ENCODE results near the gene GNA12. TPM values are rescaled to one million over a fixed set of nuclear protein-coding genes. Genes with fewer than 3 reads are reported as not detected.

The GNA12 gene
- total and polyA plus RNA-seq, 9 of the 15 experiments (the other 6 are each of a cell fraction or from before 2014, with no cell fraction given), result 0.65 to 32.7 (median 9.6) TPM

- TF ChIP-seq PHTF2 (CRISPR knock-in tag; IDR thresholded peaks at IDR 0.05) (no peak), SPI1 (IDR thresholded peaks at IDR 0.05; ENCODE audit: borderline replicate concordance, low read depth, low read length) (no peak), ZBTB34 (CRISPR knock-in tag; IDR thresholded peaks at IDR 0.05) (no peak), MEF2D (tag; conservative IDR thresholded peaks at IDR 0.05; ENCODE audit: low read depth) (peak; percentile 84), MEIS2 (IDR thresholded peaks at IDR 0.05; ENCODE audit: partially characterized antibody) (no peak), ZNF57 (CRISPR knock-in tag; IDR thresholded peaks at IDR 0.05) (no peak), JUNB (CRISPR knock-in tag; conservative IDR thresholded peaks at IDR 0.05) (no peak), ZNF436 (CRISPR knock-in tag; IDR thresholded peaks at IDR 0.05) (no peak), HCFC1 (IDR thresholded peaks at IDR 0.05; ENCODE audit: low read depth, low read length) (no peak), ARID2 (IDR thresholded peaks at IDR 0.05) (no peak), NFE2L1 (tag; IDR thresholded peaks at IDR 0.05; ENCODE audit: borderline replicate concordance, low read depth) (no peak), ZNF668 (CRISPR knock-in tag; IDR thresholded peaks at IDR 0.05) (no peak), ZNF518B (CRISPR knock-in tag; IDR thresholded peaks at IDR 0.05) (no peak), SMAD3 (CRISPR knock-in tag; conservative IDR thresholded peaks at IDR 0.05) (no peak), KLF6 (CRISPR knock-in tag; IDR thresholded peaks at IDR 0.05; ENCODE audit: borderline replicate concordance) (no peak), NEUROD1 (IDR thresholded peaks at IDR 0.05; ENCODE audit: borderline replicate concordance, low read depth, low read length, partially characterized antibody) (no peak), ZNF217 (CRISPR knock-in tag; IDR thresholded peaks at IDR 0.05) (no peak), FOXK1 (CRISPR knock-in tag; IDR thresholded peaks at IDR 0.05; ENCODE audit: borderline replicate concordance) (peak; percentile 36; the same call in 1 of the 2 replicates), PML (IDR thresholded peaks at IDR 0.05; ENCODE audit: low read length) (no peak), HDAC1 (IDR thresholded peaks at IDR 0.05) (no peak), ZFP36 (IDR thresholded peaks at IDR 0.05; ENCODE audit: low read depth, low read length, partially characterized antibody) (no peak), E2F1 (CRISPR knock-in tag; IDR thresholded peaks at IDR 0.05) (no peak), ARNT (IDR thresholded peaks at IDR 0.05) (no peak)
Measured at GRCh38 chr7:2760098-2760889, 83.8 kb downstream of the GNA12 start (continued).

All from K562 (cell line).